Effector memory CD8-positive, alpha-beta T cell (primary cell): ENCODE data around the gene ULBP1.
"Not testable (repeated sequence)": the region's sequence is repeated elsewhere in the genome, so short reads cannot be mapped to it uniquely, and the experiment has no call there.

Experiments used
- ATAC-seq: fragments of 150-1000 bp; cut with Tn5 transposase; replicated peaks from 2 replicates; pipeline ENCODE4 v1.10.0; 2021; ENCODE audit warnings: mild to moderate bottlenecking, moderate library complexity
- DNase-seq, 3 experiments: peaks; one replicate each; pipeline ENCODE4 v3.0.0; 2021
- H3K27ac Mint-ChIP-seq, 2 donors: one replicate each; pipeline ENCODE4 v1.8.0; 2022; ENCODE audit warnings: mild to moderate bottlenecking in 2 of 2, mixed read lengths in 2 of 2, moderate library complexity in 2 of 2
- H3K27me3 Mint-ChIP-seq, 2 donors: one replicate each; pipeline ENCODE4 v1.8.0; 2022; ENCODE audit warnings: mixed read lengths in 2 of 2
- H3K36me3 Mint-ChIP-seq: one replicate; pipeline ENCODE4 v1.8.0; 2022; ENCODE audit warnings: mild to moderate bottlenecking, moderate library complexity, mixed read lengths; ENCODE audit not compliant: insufficient read depth
- H3K4me1 Mint-ChIP-seq, 2 donors: one replicate each; pipeline ENCODE4 v1.8.0; 2022; ENCODE audit warnings: low read depth in 2 of 2, mixed read lengths in 2 of 2
- H3K4me3 Mint-ChIP-seq, 2 donors: one replicate each; pipeline ENCODE4 v1.8.0; 2022; ENCODE audit warnings: mild to moderate bottlenecking in 2 of 2, mixed read lengths in 2 of 2, moderate library complexity in 2 of 2
- H3K9me3 Mint-ChIP-seq, 2 donors: one replicate each; pipeline ENCODE4 v1.8.0; 2022; ENCODE audit warnings: mixed read lengths in 2 of 2

Gene ULBP1

GRCh38 chr6:149938571-149939355 lies 25.0 kb upstream of the ULBP1 start:
- H3K27me3 Mint-ChIP-seq, result peaks cover 65 to 70% of the 10 kb centered on the region in 2 donors

GRCh38 chr6:149939356-149939648 lies 24.4 kb upstream of the ULBP1 start:
- no peaks in the 10 kb centered on the region for H3K9me3 Mint-ChIP-seq
- peaks cover 31% of the 10 kb centered on the region for H3K36me3 Mint-ChIP-seq
- DNase-seq (no peak), ATAC-seq (no peak)
- peaks cover 24 to 32% of the 10 kb centered on the region in 2 donors for H3K4me1 Mint-ChIP-seq
- H3K4me3 Mint-ChIP-seq, result peak overlapping the region; percentile 76 to 85
- peak overlapping the region; percentile 87 to 97 for H3K27ac Mint-ChIP-seq
- H3K27me3 Mint-ChIP-seq, result peaks cover 59 to 64% of the 10 kb centered on the region in 2 donors

More at GRCh38 chr6:149938571-149939355, 25.0 kb upstream of the ULBP1 start:
- Mint-ChIP-seq H3K36me3 (peaks cover 34% of the 10 kb centered on the region), H3K4me3 (peak overlapping the region; percentile 76 to 85), H3K4me1 (peaks cover 24 to 34% of the 10 kb centered on the region in 2 donors), H3K27ac (peak overlapping the region; percentile 87 to 97), H3K9me3 (no peaks in the 10 kb centered on the region)
- peak; percentile 57 to 67 (median 58) for DNase-seq
- ATAC-seq, result peak; percentile 58

GRCh38 chr6:149939909-149940671 lies 23.7 kb upstream of the ULBP1 start:
- no peak for ATAC-seq
- Mint-ChIP-seq H3K9me3 (no peaks in the 10 kb centered on the region), H3K4me1 (peaks cover 24 to 31% of the 10 kb centered on the region in 2 donors), H3K36me3 (peaks cover 30% of the 10 kb centered on the region), H3K27me3 (peaks cover 53 to 56% of the 10 kb centered on the region in 2 donors), H3K27ac (no peak overlapping the region), H3K4me3 (peak overlapping the region; percentile 89 to 91)
- no peak for DNase-seq

- ATAC-seq (no peak), DNase-seq (no peak)
- Mint-ChIP-seq H3K4me3 (peak overlapping the region; percentile 89 to 91), H3K27ac (peak overlapping the region in 1 of 2 donors; percentile 90), H3K36me3 (peaks cover 34% of the 10 kb centered on the region), H3K9me3 (no peaks in the 10 kb centered on the region), H3K4me1 (peaks cover 24 to 31% of the 10 kb centered on the region in 2 donors), H3K27me3 (peaks cover 47 to 51% of the 10 kb centered on the region in 2 donors)
Observed at GRCh38 chr6:149940672-149940982, 23.1 kb upstream of the ULBP1 start.

GRCh38 chr6:149941583-149942460 lies 21.9 kb upstream of the ULBP1 start, which contains the start of gene ULBP2:
Gene ULBP2 (plus strand): TSS chr6:149942014. CDS start chr6:149942073, 59 bp downstream.
- Mint-ChIP-seq H3K4me1 (peaks cover 24 to 31% of the 10 kb centered on the region in 2 donors), H3K27me3 (peaks cover 35 to 39% of the 10 kb centered on the region in 2 donors), H3K36me3 (peaks cover 32% of the 10 kb centered on the region), H3K9me3 (no peaks in the 10 kb centered on the region), H3K4me3 (peak within 1 kb of the TSS; percentile 89 to 91), H3K27ac (peak within 1 kb of the TSS; percentile 90 to 95)
- DNase-seq (peak; percentile 90 to 93 (median 91)), ATAC-seq (peak; percentile 82)

GRCh38 chr6:149942461-149942829 lies 21.3 kb upstream of the ULBP1 start:
- Mint-ChIP-seq H3K27me3 (peaks cover 29 to 34% of the 10 kb centered on the region in 2 donors), H3K4me3 (peak overlapping the region; percentile 89 to 91), H3K36me3 (peaks cover 32% of the 10 kb centered on the region), H3K4me1 (peaks cover 24 to 31% of the 10 kb centered on the region in 2 donors), H3K9me3 (no peaks in the 10 kb centered on the region), H3K27ac (peak overlapping the region; percentile 90 to 95)
- no peak for ATAC-seq
- no peak for DNase-seq

GRCh38 chr6:149943321-149943720 lies 20.4 kb upstream of the ULBP1 start:
- ATAC-seq, H3K9me3 Mint-ChIP-seq, DNase-seq: not testable (repeated sequence)
- Mint-ChIP-seq H3K36me3 (peaks cover 25% of the 10 kb centered on the region), H3K27me3 (peaks cover 26 to 34% of the 10 kb centered on the region in 2 donors), H3K4me1 (peaks cover 21 to 29% of the 10 kb centered on the region in 2 donors), H3K27ac (peak overlapping the region in 1 of 2 donors; percentile 90), H3K4me3 (peak overlapping the region; percentile 89 to 91)

GRCh38 chr6:149945276-149945675 lies 18.5 kb upstream of the ULBP1 start:
- H3K4me3 Mint-ChIP-seq, DNase-seq, ATAC-seq, H3K27ac Mint-ChIP-seq, H3K9me3 Mint-ChIP-seq: not testable (repeated sequence)
- H3K36me3 Mint-ChIP-seq, result peaks cover 17% of the 10 kb centered on the region
- H3K4me1 Mint-ChIP-seq, result peaks cover 12 to 19% of the 10 kb centered on the region in 2 donors
- peaks cover 20 to 29% of the 10 kb centered on the region in 2 donors for H3K27me3 Mint-ChIP-seq

- not testable (repeated sequence) for H3K27ac Mint-ChIP-seq, ATAC-seq, H3K4me3 Mint-ChIP-seq, H3K9me3 Mint-ChIP-seq, DNase-seq
- Mint-ChIP-seq H3K36me3 (peaks cover 14% of the 10 kb centered on the region), H3K4me1 (peaks cover 10 to 12% of the 10 kb centered on the region in 2 donors), H3K27me3 (peaks cover 29 to 38% of the 10 kb centered on the region in 2 donors)
Observed at GRCh38 chr6:149946631-149947030, 17.1 kb upstream of the ULBP1 start.

GRCh38 chr6:149947533-149947932 lies 16.2 kb upstream of the ULBP1 start:
- not testable (repeated sequence) for ATAC-seq, H3K4me3 Mint-ChIP-seq, DNase-seq, H3K27ac Mint-ChIP-seq, H3K36me3 Mint-ChIP-seq, H3K4me1 Mint-ChIP-seq, H3K9me3 Mint-ChIP-seq
- H3K27me3 Mint-ChIP-seq, result peaks cover 38 to 47% of the 10 kb centered on the region in 2 donors

- Mint-ChIP-seq H3K36me3 (peaks cover 4% of the 10 kb centered on the region), H3K27me3 (peaks cover 42 to 51% of the 10 kb centered on the region in 2 donors), H3K27ac (no peak overlapping the region), H3K4me3 (no peak overlapping the region), H3K4me1 (peaks cover 0 to 2% of the 10 kb centered on the region in 2 donors), H3K9me3 (no peaks in the 10 kb centered on the region)
- no peak for ATAC-seq
- DNase-seq, result no peak
Observed at GRCh38 chr6:149948011-149948410, 15.7 kb upstream of the ULBP1 start.

GRCh38 chr6:149948616-149949015 lies 15.1 kb upstream of the ULBP1 start:
- Mint-ChIP-seq H3K27ac (no peak overlapping the region), H3K27me3 (peaks cover 49 to 57% of the 10 kb centered on the region in 2 donors), H3K4me1 (peaks cover 0 to 1% of the 10 kb centered on the region in 2 donors), H3K36me3 (peaks cover 4% of the 10 kb centered on the region), H3K4me3 (no peak overlapping the region), H3K9me3 (no peaks in the 10 kb centered on the region)
- ATAC-seq, result no peak
- no peak for DNase-seq

GRCh38 chr6:149950423-149950822 lies 13.3 kb upstream of the ULBP1 start:
- ATAC-seq (no peak), DNase-seq (no peak)
- Mint-ChIP-seq H3K36me3 (peaks cover 2% of the 10 kb centered on the region), H3K4me3 (no peak overlapping the region), H3K4me1 (peaks cover 6 to 7% of the 10 kb centered on the region in 2 donors), H3K9me3 (no peaks in the 10 kb centered on the region), H3K27ac (no peak overlapping the region), H3K27me3 (peaks cover 57 to 71% of the 10 kb centered on the region in 2 donors)
